Neural cell (in vitro differentiated cells): ENCODE measurements around the gene MYF5. TPM values are rescaled to one million over a fixed set of nuclear protein-coding genes. Genes with fewer than 3 reads are reported as not detected.

Experiments used
- H2AFZ ChIP-seq: fragments of 200-600, 300-800 bp; sonication (generic), shearing (Covaris generic); 2 replicates; pipeline ENCODE4 v1.6.0; 2014; ENCODE audit warnings: low read depth, mild to moderate bottlenecking, antibody characterized with exemption, low read length, moderate library complexity
- H3F3A ChIP-seq: fragments of 200-600 bp; shearing (Covaris generic); 2 replicates; pipeline ENCODE4 v1.6.1; 2016; ENCODE audit warnings: mild to moderate bottlenecking, moderate library complexity, mixed read lengths, antibody characterized with exemption, low read length; ENCODE audit not compliant: insufficient read depth, poor library complexity, severe bottlenecking
- H3K27ac ChIP-seq: fragments of 200-600, 300-800 bp; sonication (generic), shearing (Covaris generic); 2 replicates; pipeline ENCODE4 v1.5.1; 2014; ENCODE audit warnings: mild to moderate bottlenecking, low read length, moderate library complexity
- H3K27me3 ChIP-seq: fragments of 300-800, 200-600 bp; sonication (generic), shearing (Covaris generic); 2 replicates; pipeline ENCODE4 v1.6.0; 2014; ENCODE audit warnings: mild to moderate bottlenecking, low read depth, low read length, moderate library complexity; ENCODE audit not compliant: insufficient read depth
- H3K36me3 ChIP-seq: fragments of 300-800, 200-600 bp; sonication (generic), shearing (Covaris generic); 2 replicates; pipeline ENCODE4 v1.5.1; 2014; ENCODE audit warnings: mild to moderate bottlenecking, antibody characterized with exemption, low read length, moderate library complexity; ENCODE audit not compliant: insufficient read depth
- H3K4me2 ChIP-seq: fragments of 300-800, 200-600 bp; sonication (generic), shearing (Covaris generic); 2 replicates; pipeline ENCODE4 v1.6.0; 2014; ENCODE audit warnings: mild to moderate bottlenecking, low read length
- H3K4me3 ChIP-seq: fragments of 300-800, 200-600 bp; sonication (generic), shearing (Covaris generic); 2 replicates; pipeline ENCODE4 v1.5.1; 2014; ENCODE audit warnings: mild to moderate bottlenecking, low read length, moderate library complexity
- H3K79me2 ChIP-seq: fragments of 200-600 bp; shearing (Covaris generic); replicated peaks from 2 replicates; pipeline ENCODE4 v1.6.0; 2014; ENCODE audit warnings: mild to moderate bottlenecking, low read length, moderate library complexity; ENCODE audit not compliant: insufficient read depth
- H3K9ac ChIP-seq: fragments of 300-800, 200-600 bp; sonication (generic), shearing (Covaris generic); 2 replicates; pipeline ENCODE4 v1.6.1; 2016; ENCODE audit warnings: mild to moderate bottlenecking, low read length, mixed read lengths
- H3K9me2 ChIP-seq: fragments of 200-600 bp; shearing (Covaris generic); 2 replicates; pipeline ENCODE4 v1.6.1; 2016; ENCODE audit warnings: mild to moderate bottlenecking, low read length, mixed read lengths; ENCODE audit not compliant: insufficient read depth
- H3K9me3 ChIP-seq: fragments of 200-600, 300-800 bp; sonication (generic), shearing (Covaris generic); 2 replicates; pipeline ENCODE4 v1.6.1; 2016; ENCODE audit warnings: mild to moderate bottlenecking, mixed run types, low read length, moderate library complexity, mixed read lengths
- H4K20me1 ChIP-seq: fragments of 200-600 bp; shearing (Covaris generic); 2 replicates; pipeline ENCODE4 v1.6.1; 2016; ENCODE audit warnings: mild to moderate bottlenecking, mixed run types; ENCODE audit not compliant: insufficient read depth
- EP300 ChIP-seq: fragments of 450-650 bp; conservative IDR thresholded peaks from 2 replicates; pipeline ENCODE4 v1.6.1; 2014; ENCODE audit warnings: antibody characterized with exemption, mild to moderate bottlenecking, moderate library complexity; ENCODE audit not compliant: poor library complexity, severe bottlenecking
- EZH2 ChIP-seq: fragments of 200-600, 300-800 bp; shearing (Covaris generic), sonication (generic); IDR thresholded peaks from 2 replicates; pipeline ENCODE4 v1.6.1; 2014; ENCODE audit warnings: antibody characterized with exemption, low read length, borderline replicate concordance, mild to moderate bottlenecking; ENCODE audit not compliant: insufficient read depth, poor library complexity, severe bottlenecking
- MXI1 ChIP-seq: fragments of 450-650 bp; conservative IDR thresholded peaks from 2 replicates; pipeline ENCODE4 v1.6.1; 2014; ENCODE audit warnings: antibody characterized with exemption, mild to moderate bottlenecking; ENCODE audit not compliant: poor library complexity, severe bottlenecking
- POLR2AphosphoS5 ChIP-seq: IDR thresholded peaks from 2 replicates; pipeline ENCODE4 v1.6.1; 2012
- RAD21 ChIP-seq: fragments of 450-650 bp; conservative IDR thresholded peaks from 2 replicates; pipeline ENCODE4 v1.6.1; 2014; ENCODE audit warnings: antibody characterized with exemption, mild to moderate bottlenecking, moderate library complexity
- SMC3 ChIP-seq: fragments of 450-650 bp; conservative IDR thresholded peaks from 2 replicates; pipeline ENCODE4 v1.6.1; 2014; ENCODE audit warnings: antibody characterized with exemption, mild to moderate bottlenecking, moderate library complexity; ENCODE audit not compliant: poor library complexity
- TAF1 ChIP-seq: IDR thresholded peaks from 2 replicates; pipeline ENCODE4 v1.6.1; 2012; ENCODE audit warnings: low read depth
- polyA plus RNA-seq: library from polyadenylated mRNA; depleted of rRNA; stranded (reverse); fragments of >200 nt; gene quantifications from 2 replicates; pipeline ENCODE4 v1.2.3, GENCODE V29; 2014
- TF ChIP-seq, protein P1 (sequence below): IDR thresholded peaks from 2 replicates; pipeline ENCODE4 v1.6.1; 2012; ENCODE audit warnings: borderline replicate concordance
- TF ChIP-seq, protein P2 (sequence below): fragments of 450-650 bp; IDR thresholded peaks from 2 replicates; pipeline ENCODE4 v1.5.1; 2014; ENCODE audit warnings: antibody characterized with exemption, mild to moderate bottlenecking, moderate library complexity; ENCODE audit not compliant: poor library complexity, severe bottlenecking

The MYF5 gene
- polyA plus RNA-seq, 1 donor from 2014 or later: not detected

- Histone ChIP-seq H3K27me3 (no peaks in the 10 kb centered on the region), H3K9me2 (no peaks in the 10 kb centered on the region), H4K20me1 (no peaks in the 10 kb centered on the region), H3F3A (no peaks in the 10 kb centered on the region), H3K27ac (no peak overlapping the region), H3K4me3 (no peak overlapping the region), H3K9me3 (no peaks in the 10 kb centered on the region), H3K9ac (no peak overlapping the region), H2AFZ (no peak overlapping the region), H3K4me2 (no peak overlapping the region), H3K79me2 (no peaks in the 10 kb centered on the region), H3K36me3 (no peaks in the 10 kb centered on the region)
- TF ChIP-seq POLR2AphosphoS5: no peak
- no peak for TF ChIP-seq TAF1
- no peak for TF ChIP-seq SMC3
- no peak for TF ChIP-seq RAD21
- TF ChIP-seq, protein P1, sequence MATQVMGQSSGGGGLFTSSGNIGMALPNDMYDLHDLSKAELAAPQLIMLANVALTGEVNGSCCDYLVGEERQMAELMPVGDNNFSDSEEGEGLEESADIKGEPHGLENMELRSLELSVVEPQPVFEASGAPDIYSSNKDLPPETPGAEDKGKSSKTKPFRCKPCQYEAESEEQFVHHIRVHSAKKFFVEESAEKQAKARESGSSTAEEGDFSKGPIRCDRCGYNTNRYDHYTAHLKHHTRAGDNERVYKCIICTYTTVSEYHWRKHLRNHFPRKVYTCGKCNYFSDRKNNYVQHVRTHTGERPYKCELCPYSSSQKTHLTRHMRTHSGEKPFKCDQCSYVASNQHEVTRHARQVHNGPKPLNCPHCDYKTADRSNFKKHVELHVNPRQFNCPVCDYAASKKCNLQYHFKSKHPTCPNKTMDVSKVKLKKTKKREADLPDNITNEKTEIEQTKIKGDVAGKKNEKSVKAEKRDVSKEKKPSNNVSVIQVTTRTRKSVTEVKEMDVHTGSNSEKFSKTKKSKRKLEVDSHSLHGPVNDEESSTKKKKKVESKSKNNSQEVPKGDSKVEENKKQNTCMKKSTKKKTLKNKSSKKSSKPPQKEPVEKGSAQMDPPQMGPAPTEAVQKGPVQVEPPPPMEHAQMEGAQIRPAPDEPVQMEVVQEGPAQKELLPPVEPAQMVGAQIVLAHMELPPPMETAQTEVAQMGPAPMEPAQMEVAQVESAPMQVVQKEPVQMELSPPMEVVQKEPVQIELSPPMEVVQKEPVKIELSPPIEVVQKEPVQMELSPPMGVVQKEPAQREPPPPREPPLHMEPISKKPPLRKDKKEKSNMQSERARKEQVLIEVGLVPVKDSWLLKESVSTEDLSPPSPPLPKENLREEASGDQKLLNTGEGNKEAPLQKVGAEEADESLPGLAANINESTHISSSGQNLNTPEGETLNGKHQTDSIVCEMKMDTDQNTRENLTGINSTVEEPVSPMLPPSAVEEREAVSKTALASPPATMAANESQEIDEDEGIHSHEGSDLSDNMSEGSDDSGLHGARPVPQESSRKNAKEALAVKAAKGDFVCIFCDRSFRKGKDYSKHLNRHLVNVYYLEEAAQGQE: no peak
Observed at GRCh38 chr12:80701388-80701787, 15.3 kb upstream of the MYF5 start.

- Histone ChIP-seq H3K79me2 (no peaks in the 10 kb centered on the region), H3K9ac (no peak overlapping the region), H2AFZ (no peak overlapping the region), H3K27me3 (peaks cover 15% of the 10 kb centered on the region), H3K36me3 (no peaks in the 10 kb centered on the region), H3K4me2 (no peak overlapping the region), H3K9me3 (no peaks in the 10 kb centered on the region), H3K9me2 (no peaks in the 10 kb centered on the region), H3K4me3 (no peak overlapping the region), H3F3A (no peaks in the 10 kb centered on the region), H4K20me1 (no peaks in the 10 kb centered on the region), H3K27ac (no peak overlapping the region)
- no peak for TF ChIP-seq SMC3
- no peak for TF ChIP-seq RAD21
- TF ChIP-seq MXI1: no peak
- no peak for TF ChIP-seq EZH2
- no peak for TF ChIP-seq TAF1
- no peak for TF ChIP-seq EP300
- TF ChIP-seq POLR2AphosphoS5: no peak
- TF ChIP-seq, protein P2, sequence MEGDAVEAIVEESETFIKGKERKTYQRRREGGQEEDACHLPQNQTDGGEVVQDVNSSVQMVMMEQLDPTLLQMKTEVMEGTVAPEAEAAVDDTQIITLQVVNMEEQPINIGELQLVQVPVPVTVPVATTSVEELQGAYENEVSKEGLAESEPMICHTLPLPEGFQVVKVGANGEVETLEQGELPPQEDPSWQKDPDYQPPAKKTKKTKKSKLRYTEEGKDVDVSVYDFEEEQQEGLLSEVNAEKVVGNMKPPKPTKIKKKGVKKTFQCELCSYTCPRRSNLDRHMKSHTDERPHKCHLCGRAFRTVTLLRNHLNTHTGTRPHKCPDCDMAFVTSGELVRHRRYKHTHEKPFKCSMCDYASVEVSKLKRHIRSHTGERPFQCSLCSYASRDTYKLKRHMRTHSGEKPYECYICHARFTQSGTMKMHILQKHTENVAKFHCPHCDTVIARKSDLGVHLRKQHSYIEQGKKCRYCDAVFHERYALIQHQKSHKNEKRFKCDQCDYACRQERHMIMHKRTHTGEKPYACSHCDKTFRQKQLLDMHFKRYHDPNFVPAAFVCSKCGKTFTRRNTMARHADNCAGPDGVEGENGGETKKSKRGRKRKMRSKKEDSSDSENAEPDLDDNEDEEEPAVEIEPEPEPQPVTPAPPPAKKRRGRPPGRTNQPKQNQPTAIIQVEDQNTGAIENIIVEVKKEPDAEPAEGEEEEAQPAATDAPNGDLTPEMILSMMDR: no peak
- TF ChIP-seq, protein P1: no peak
Observed at GRCh38 chr12:80702889-80703805, 13.6 kb upstream of the MYF5 start.
